NCI-H1105 (cell line): ENCODE data around the gene SCP2D1.
A peak's percentile ranks its signal among the peaks of the same experiment; 100 is the strongest.
"Not testable (repeated sequence)": the region's sequence is repeated elsewhere in the genome, so short reads cannot be mapped to it uniquely, and the experiment has no call there.

Experiments
- DNase-seq: peaks from one replicate; lab custom pipeline; 2025; lab: John Stamatoyannopoulos, UW

SCP2D1 gene

GRCh38 chr20:18813483-18813882 lies at the start of gene SCP2D1:
Gene SCP2D1, plus strand, starts transcription at chr20:18813783. Its CDS starts 33 bp downstream, at chr20:18813816.
- DNase-seq: no peak

- DNase-seq: no peak
Observed at GRCh38 chr20:18767676-18768075, 45.9 kb upstream of the SCP2D1 start.

- no peak for DNase-seq
Observed at GRCh38 chr20:18773566-18773965, 40.0 kb upstream of the SCP2D1 start.

GRCh38 chr20:18774207-18774606 lies 39.4 kb upstream of the SCP2D1 start:
- no peak for DNase-seq

- no peak for DNase-seq
Observed at GRCh38 chr20:18775633-18776032, 38.0 kb upstream of the SCP2D1 start.

GRCh38 chr20:18778690-18779392 lies 34.7 kb upstream of the SCP2D1 start:
- no peak for DNase-seq

- no peak for DNase-seq
Observed at GRCh38 chr20:18780385-18781130, 33.0 kb upstream of the SCP2D1 start.

GRCh38 chr20:18781509-18781908 lies 32.1 kb upstream of the SCP2D1 start:
- no peak for DNase-seq

- DNase-seq: no peak
Observed at GRCh38 chr20:18783385-18783959, 30.1 kb upstream of the SCP2D1 start.

- not testable (repeated sequence) for DNase-seq
Observed at GRCh38 chr20:18787046-18787445, 26.5 kb upstream of the SCP2D1 start.

- no peak for DNase-seq
Observed at GRCh38 chr20:18788021-18788420, 25.6 kb upstream of the SCP2D1 start.

- DNase-seq: no peak
Observed at GRCh38 chr20:18790787-18791186, 22.8 kb upstream of the SCP2D1 start.

GRCh38 chr20:18793625-18794427 lies 19.8 kb upstream of the SCP2D1 start:
- DNase-seq: peak; percentile 94

- no peak for DNase-seq
Observed at GRCh38 chr20:18794428-18794787, 19.2 kb upstream of the SCP2D1 start.

GRCh38 chr20:18795366-18795765 lies 18.2 kb upstream of the SCP2D1 start:
- DNase-seq: no peak

- DNase-seq: no peak
Observed at GRCh38 chr20:18796282-18796833, 17.2 kb upstream of the SCP2D1 start.

- no peak for DNase-seq
Observed at GRCh38 chr20:18801516-18801915, 12.1 kb upstream of the SCP2D1 start.

- no peak for DNase-seq
Observed at GRCh38 chr20:18802012-18802634, 11.5 kb upstream of the SCP2D1 start.

GRCh38 chr20:18805881-18806280 lies 7.7 kb upstream of the SCP2D1 start:
- DNase-seq: no peak

GRCh38 chr20:18808712-18809111 lies 4.9 kb upstream of the SCP2D1 start:
- no peak for DNase-seq

- no peak for DNase-seq
Observed at GRCh38 chr20:18811186-18811585, 2.4 kb upstream of the SCP2D1 start.

GRCh38 chr20:18811904-18812303 lies 1.7 kb upstream of the SCP2D1 start:
- DNase-seq: no peak
